Bronchial epithelial cell (primary cell): ENCODE results near the gene LRFN2. TPM values are rescaled to one million over a fixed set of nuclear protein-coding genes. Genes with fewer than 3 reads are reported as not detected.

ENCODE experiments used
- DNase-seq: peaks from one replicate; pipeline ENCODE4 v3.0.0-alpha.2; 2010; ENCODE audit warnings: low read depth
- FAIRE-seq: peaks from 2 replicates; lab custom pipeline; 2011; peaks lifted over from hg19 to GRCh38; lab: Jason Lieb, UNC
- H3K27me3 ChIP-seq: 2 replicates; pipeline ENCODE4 v1.5.1; 2011; ENCODE audit warnings: low read length; ENCODE audit not compliant: control insufficient read depth, insufficient read depth
- H3K36me3 ChIP-seq: 2 replicates; pipeline ENCODE4 v1.5.1; 2011; ENCODE audit warnings: low read length; ENCODE audit not compliant: control insufficient read depth, insufficient read depth
- H3K4me3 ChIP-seq: 2 replicates; pipeline ENCODE4 v1.5.1; 2011; ENCODE audit warnings: mild to moderate bottlenecking, low read depth, low read length, control low read depth
- total RNA-seq: library from RNA; depleted of rRNA; stranded (reverse); fragments of >200 nt; gene quantifications from 2 replicates; pipeline ENCODE4 v1.2.1, GENCODE V29; 2014
- TF ChIP-seq, protein P1 (sequence below): IDR thresholded peaks from 2 replicates; pipeline ENCODE4 v1.5.1; 2011; ENCODE audit warnings: mild to moderate bottlenecking, moderate library complexity, low read length, control low read depth, inconsistent platforms; ENCODE audit not compliant: insufficient read depth, severe bottlenecking

The LRFN2 gene
- total RNA-seq, 1 donor from 2014 or later = not detected

DNA sequence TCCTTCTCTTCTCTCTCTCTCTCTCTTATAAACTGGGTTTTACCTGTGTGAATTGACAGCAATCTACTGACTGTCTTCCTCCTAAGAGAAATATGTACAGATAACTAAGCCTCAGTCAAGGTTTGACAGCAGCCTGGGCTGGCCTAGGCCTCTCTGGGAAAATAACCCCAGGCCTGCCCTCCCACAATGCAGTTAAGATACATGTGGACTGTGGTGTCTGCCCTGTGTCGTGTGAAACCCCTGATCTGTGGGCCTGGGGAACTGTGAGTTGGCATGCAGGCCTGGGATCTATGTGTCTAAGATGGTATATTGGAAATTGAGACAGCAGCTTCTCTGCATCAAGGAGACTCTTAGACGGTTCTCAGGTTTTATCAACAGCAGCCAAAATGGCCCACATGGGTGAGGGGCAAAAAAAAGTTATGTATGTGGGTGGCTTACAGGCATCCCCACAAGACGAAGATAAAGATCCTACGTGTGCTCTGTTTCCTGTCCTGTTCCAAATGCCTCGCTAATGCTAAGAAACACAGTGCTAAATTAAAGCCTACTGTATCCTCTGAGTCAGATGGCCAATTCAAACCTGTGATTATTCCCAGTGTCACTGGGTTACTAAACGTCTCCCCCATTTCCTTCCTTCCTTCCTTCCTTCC is 19.0 kb downstream of the LRFN2 start:
- FAIRE-seq = peak; percentile 32
- TF ChIP-seq, protein P1, sequence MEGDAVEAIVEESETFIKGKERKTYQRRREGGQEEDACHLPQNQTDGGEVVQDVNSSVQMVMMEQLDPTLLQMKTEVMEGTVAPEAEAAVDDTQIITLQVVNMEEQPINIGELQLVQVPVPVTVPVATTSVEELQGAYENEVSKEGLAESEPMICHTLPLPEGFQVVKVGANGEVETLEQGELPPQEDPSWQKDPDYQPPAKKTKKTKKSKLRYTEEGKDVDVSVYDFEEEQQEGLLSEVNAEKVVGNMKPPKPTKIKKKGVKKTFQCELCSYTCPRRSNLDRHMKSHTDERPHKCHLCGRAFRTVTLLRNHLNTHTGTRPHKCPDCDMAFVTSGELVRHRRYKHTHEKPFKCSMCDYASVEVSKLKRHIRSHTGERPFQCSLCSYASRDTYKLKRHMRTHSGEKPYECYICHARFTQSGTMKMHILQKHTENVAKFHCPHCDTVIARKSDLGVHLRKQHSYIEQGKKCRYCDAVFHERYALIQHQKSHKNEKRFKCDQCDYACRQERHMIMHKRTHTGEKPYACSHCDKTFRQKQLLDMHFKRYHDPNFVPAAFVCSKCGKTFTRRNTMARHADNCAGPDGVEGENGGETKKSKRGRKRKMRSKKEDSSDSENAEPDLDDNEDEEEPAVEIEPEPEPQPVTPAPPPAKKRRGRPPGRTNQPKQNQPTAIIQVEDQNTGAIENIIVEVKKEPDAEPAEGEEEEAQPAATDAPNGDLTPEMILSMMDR = no peak
- Histone ChIP-seq H3K4me3 (no peak overlapping the region), H3K36me3 (no peaks in the 10 kb centered on the region), H3K27me3 (no peaks in the 10 kb centered on the region)
- DNase-seq = no peak

DNA sequence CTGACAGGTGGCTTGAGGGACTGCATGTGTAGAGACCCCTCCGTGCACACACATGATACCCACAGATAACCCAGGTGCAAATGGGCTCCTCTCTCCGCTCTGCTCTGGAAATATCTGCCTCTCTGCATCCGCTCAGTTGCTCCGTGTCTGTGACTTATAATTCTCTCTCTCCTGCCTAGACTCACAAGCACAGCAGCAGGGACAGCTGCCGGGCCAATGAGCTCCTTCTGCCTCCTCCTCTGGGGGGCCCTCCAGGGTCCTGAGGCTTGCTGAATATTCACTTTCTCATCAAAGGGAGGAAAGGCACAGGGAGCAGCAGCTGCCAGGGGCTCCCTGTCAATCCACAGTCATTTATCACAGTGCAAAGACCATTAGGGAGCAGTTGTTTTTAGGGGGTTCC is 24.1 kb downstream of the LRFN2 start:
- H3K27me3 ChIP-seq = no peaks in the 10 kb centered on the region
- FAIRE-seq = no peak

DNA sequence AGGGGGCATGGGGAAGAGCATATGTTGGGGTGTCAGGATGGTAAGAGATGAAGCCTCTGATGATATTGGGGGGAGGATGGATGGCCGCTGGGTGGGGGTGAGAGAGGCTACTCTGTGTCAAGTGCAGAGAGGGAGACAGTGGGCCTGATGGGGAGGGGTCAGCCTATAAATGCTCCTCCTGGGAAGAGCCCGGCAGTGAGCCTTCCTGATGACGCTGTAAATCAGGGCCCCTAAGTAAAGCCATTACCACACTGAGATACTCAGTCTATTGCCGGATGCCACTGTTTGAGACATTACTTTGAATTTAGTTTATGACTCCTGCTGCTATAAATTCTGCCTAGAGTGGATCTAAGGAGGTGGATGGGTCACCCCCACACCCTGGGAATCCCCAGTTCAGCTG is 28.1 kb downstream of the LRFN2 start:
- no peaks in the 10 kb centered on the region for H3K36me3 ChIP-seq
- no peak overlapping the region for H3K4me3 ChIP-seq
- H3K27me3 ChIP-seq = no peaks in the 10 kb centered on the region
- TF ChIP-seq, protein P1 = no peak
- FAIRE-seq = no peak
- no peak for DNase-seq

More for the DNA sequence above, 24.1 kb downstream of the LRFN2 start:
- TF ChIP-seq, protein P1 = no peak
- DNase-seq = no peak
- Histone ChIP-seq H3K36me3 (no peaks in the 10 kb centered on the region), H3K4me3 (no peak overlapping the region)

DNA sequence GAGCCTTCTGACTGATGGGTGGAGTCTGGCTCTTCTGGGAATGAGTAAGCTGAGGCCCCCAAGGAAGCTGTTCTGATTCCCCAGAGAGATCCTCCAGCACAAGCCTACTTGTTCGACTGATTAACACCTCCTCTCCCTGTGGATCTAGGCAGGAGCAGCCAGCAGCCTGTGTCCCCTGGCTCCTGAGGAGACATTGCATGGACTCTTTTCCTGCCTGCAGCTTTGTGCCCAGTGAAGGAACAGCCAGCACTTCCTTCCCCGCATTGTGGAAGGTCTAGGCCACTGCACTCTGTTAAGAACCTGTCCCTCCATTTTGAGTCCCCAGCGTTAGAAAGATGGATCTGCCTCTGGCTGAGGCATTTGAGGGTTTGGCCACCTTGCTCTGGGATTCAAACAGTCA is 29.1 kb downstream of the LRFN2 start:
- DNase-seq (no peak), FAIRE-seq (no peak)
- Histone ChIP-seq H3K36me3 (no peaks in the 10 kb centered on the region), H3K27me3 (no peaks in the 10 kb centered on the region), H3K4me3 (no peak overlapping the region)
- TF ChIP-seq, protein P1 = no peak

DNA sequence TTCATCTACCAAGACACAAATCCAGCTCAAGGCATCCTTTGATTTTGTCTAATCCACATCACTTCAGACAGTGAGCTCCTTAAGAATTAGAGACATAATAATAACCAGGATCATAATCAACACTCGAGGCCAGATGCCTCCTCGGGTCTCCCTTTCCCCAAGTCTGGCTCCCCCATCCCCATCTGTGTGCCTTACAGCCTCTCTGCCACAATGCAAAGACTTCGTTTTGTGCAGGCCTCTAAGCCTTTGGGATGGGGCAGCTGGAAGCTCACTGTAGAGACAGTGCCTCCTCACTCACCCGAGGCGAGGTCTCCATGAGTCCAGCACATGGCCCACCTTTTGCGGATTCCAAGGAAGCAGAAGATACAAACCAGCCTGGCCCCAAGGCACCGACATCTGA is 30.3 kb downstream of the LRFN2 start:
- FAIRE-seq = no peak
- TF ChIP-seq, protein P1 = no peak

DNA sequence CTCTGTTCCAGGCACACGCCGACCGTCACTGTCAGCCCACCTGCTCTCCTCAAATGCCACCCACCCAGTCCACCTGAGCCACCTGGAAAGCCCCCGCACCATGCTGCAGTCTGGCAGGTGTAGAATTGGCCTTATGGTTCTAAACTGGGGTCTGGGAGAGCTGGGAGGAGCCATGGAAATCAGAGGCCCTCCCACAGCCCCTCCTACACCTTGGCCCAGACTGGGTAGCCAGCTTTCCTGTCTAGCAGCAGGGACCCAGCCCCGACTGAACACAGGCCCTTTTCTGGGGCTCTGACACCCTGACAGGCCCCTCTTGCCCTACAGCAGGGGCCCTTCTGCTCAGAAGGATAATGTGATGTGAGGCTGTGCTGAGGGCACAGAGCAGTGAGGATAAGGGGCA is 31.1 kb downstream of the LRFN2 start:
- H3K27me3 ChIP-seq = no peaks in the 10 kb centered on the region
- DNase-seq (no peak), FAIRE-seq (no peak)
- H3K36me3 ChIP-seq = no peaks in the 10 kb centered on the region
- TF ChIP-seq, protein P1 = no peak
- no peak overlapping the region for H3K4me3 ChIP-seq

More for the DNA sequence above, 30.3 kb downstream of the LRFN2 start:
- Histone ChIP-seq H3K36me3 (no peaks in the 10 kb centered on the region), H3K4me3 (no peak overlapping the region), H3K27me3 (no peaks in the 10 kb centered on the region)
- DNase-seq = no peak
